GM06990 (cell line): ENCODE data around the gene SYT12.

ENCODE experiments used
- DNase-seq: peaks from one replicate; pipeline ENCODE4 v3.0.0-alpha.2; 2011; ENCODE audit not compliant: insufficient read length; ENCODE audit errors: extremely low read depth
- H3K27me3 ChIP-seq: replicated peaks from 2 replicates; pipeline ENCODE4 v1.6.0; 2011; ENCODE audit warnings: low read length; ENCODE audit not compliant: control insufficient read depth, insufficient read depth
- H3K36me3 ChIP-seq: 2 replicates; pipeline ENCODE4 v1.5.1; 2011; ENCODE audit warnings: low read length; ENCODE audit not compliant: control insufficient read depth, insufficient read depth
- H3K4me3 ChIP-seq: replicated peaks from 2 replicates; pipeline ENCODE4 v1.5.1; 2011; ENCODE audit warnings: low read depth, mild to moderate bottlenecking, control low read depth, low read length
- CTCF ChIP-seq: IDR thresholded peaks from 2 replicates; pipeline ENCODE4 v1.5.1; 2011; ENCODE audit warnings: low read length, control low read depth, mild to moderate bottlenecking, inconsistent platforms; ENCODE audit not compliant: insufficient read depth, poor library complexity, severe bottlenecking

SYT12 gene

DNA sequence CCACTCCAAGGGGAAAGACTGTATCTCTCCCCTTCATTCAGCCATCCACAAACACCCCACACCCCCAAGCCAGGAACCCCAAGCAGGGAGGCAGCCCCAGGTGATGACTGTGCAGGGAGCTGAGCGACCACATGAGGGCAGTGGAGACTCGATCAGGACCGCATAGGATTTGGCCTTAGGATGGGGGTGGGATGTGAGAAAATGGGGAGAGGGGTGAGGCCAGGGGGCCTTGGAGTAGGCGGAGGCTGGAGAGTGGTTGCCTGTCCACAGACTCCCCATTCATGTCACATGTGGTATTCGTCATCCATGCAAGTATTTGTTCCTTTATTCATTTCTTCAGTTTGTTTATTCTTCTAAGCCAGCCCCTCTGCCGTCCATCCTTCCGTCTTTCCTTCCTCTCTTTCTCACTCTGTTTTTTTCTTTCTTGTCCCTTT is 31.0 kb downstream of the SYT12 start:
- Histone ChIP-seq H3K4me3 (no peak overlapping the region), H3K27me3 (no peaks in the 10 kb centered on the region), H3K36me3 (no peaks in the 10 kb centered on the region)
- no peak for DNase-seq
- TF ChIP-seq CTCF, result peak; percentile 90

DNA sequence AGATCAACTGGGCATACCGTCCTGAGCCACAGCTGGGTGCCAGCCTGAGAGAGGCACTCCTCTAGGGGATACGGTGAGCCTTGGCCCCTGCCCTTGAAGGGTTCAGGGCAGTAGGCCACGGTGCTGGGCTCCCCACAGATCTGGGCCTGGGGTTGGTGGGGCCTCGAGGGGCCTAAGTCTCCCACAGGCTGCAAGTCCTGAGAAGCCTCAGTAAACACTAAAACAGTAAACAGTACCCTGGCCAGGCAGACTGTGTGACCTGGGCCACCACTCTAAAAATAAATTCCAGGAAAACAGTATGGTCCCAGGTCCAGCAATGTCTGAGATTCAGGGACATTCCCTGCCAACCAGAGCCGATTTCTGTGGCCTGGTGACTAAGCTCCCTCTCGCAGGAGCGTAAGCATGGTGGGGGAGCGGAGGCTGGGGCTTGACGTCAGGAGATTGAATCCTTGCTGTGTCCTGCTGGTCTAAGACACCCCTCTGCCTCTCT is 31.5 kb downstream of the SYT12 start:
- no peak for TF ChIP-seq CTCF
- no peak for DNase-seq
- no peak overlapping the region for H3K4me3 ChIP-seq

DNA sequence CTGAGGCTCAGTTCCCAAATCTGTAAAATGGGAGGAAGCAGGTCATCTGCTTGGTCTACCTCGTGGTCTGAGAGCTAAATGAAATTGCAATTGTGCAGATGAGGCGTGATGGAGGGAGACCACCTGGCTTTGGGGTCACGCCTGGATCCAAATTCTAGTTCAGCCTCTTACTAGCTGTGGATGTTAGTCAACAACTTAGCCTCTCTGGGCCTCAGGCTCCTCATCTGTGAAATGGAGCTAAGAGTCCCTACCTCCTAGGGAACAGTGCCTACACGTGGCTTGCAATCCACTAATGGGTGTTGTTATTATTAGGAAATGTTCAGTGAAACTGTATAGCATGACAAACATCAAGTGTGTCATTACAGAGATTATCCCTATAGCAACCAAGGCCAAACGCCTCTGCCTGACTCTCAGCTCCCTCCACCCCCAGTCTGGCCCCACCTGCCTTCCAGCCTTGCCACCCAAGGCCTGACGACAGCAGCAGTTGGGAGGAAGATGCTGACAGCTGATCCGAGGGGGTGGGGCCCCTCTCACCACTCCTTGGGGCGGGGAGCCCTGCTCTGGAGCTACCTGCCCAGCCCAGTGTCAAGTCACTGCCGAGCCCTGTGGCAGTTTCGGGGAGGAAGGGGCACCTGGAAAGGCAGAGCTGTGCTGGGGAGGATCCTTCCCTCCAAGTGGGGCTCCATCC is 32.0 kb downstream of the SYT12 start:
- DNase-seq, result no peak
- no peak for TF ChIP-seq CTCF
- H3K4me3 ChIP-seq, result no peak overlapping the region
- H3K27me3 ChIP-seq, result no peaks in the 10 kb centered on the region
- H3K36me3 ChIP-seq, result no peaks in the 10 kb centered on the region

More for the DNA sequence above, 31.5 kb downstream of the SYT12 start:
- Histone ChIP-seq H3K36me3 (no peaks in the 10 kb centered on the region), H3K27me3 (no peaks in the 10 kb centered on the region)

GRCh38 chr11:67055812-67056211 is 32.9 kb downstream of the SYT12 start:
- no peaks in the 10 kb centered on the region for H3K27me3 ChIP-seq
- no peak overlapping the region for H3K4me3 ChIP-seq
- no peak for DNase-seq
- H3K36me3 ChIP-seq, result no peaks in the 10 kb centered on the region
- no peak for TF ChIP-seq CTCF

- DNase-seq, result no peak
- Histone ChIP-seq H3K27me3 (no peaks in the 10 kb centered on the region), H3K36me3 (no peaks in the 10 kb centered on the region), H3K4me3 (peak within 1 kb of the TSS; percentile 50)
- no peak for TF ChIP-seq CTCF
Observed at GRCh38 chr11:67056267-67057204, 33.6 kb downstream of the SYT12 start, which contains the start of gene RHOD. TSS of gene RHOD (plus strand) at chr11:67056847. CDS start at chr11:67056903, 56 bp downstream.
